ENCODE data around the gene ARIH2.

Gene ARIH2

GRCh38 chr3:48974076-48974864 is 55.6 kb downstream of the ARIH2 start:
- DNase-seq (ENCODE audit: low read depth) = no peak

GRCh38 chr3:48979451-48979850 is 60.8 kb downstream of the ARIH2 start:
- DNase-seq (ENCODE audit: low read depth) = no peak

DNA sequence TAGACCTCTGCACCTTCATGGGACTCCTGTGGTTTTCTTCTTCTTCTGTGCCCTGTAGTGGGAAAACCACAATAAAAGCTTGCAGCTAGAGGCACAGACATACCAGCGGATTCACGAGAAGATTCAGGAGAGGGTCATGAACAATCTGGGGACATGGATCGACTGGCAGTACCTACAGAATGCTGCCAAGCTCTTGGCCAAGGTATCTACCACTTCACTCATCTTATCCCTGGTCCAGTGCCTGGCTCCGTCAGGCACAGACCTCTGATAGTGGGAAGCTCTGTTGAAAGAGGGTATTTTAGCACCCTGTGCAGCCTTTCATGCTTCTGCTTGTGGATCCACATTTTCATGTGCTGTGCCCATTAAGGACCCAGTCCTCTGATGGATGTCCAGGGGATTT is 61.7 kb downstream of the ARIH2 start:
- DNase-seq (ENCODE audit: low read depth) = no peak

GRCh38 chr3:48982016-48982415 is 63.4 kb downstream of the ARIH2 start:
- DNase-seq (ENCODE audit: low read depth) = no peak

DNA sequence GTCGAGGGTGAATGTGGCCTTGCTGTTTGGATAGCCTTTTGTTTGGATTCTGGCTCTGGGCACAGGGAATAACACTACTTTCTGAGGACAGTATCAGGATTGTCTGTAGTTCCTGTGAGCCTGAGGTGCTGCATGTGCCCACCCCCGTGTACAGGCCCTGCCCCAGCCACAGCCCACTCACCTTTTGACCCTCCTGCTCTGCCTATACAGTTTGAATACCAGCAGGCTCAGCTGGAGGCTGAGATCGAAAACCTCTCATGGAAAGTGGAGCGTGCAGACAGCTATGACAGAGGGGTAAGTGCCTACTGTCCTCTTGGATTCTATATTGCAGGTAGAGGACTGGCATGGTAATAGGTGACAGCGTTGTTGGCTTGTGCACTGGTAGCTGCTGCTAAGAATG is 64.0 kb downstream of the ARIH2 start:
- no peak for DNase-seq (ENCODE audit: low read depth)

- DNase-seq (ENCODE audit: low read depth) = no peak
Measured at GRCh38 chr3:48983096-48983495, 64.5 kb downstream of the ARIH2 start.

- DNase-seq (ENCODE audit: low read depth) = no peak
Measured at GRCh38 chr3:48984663-48985062, 66.0 kb downstream of the ARIH2 start.

DNA sequence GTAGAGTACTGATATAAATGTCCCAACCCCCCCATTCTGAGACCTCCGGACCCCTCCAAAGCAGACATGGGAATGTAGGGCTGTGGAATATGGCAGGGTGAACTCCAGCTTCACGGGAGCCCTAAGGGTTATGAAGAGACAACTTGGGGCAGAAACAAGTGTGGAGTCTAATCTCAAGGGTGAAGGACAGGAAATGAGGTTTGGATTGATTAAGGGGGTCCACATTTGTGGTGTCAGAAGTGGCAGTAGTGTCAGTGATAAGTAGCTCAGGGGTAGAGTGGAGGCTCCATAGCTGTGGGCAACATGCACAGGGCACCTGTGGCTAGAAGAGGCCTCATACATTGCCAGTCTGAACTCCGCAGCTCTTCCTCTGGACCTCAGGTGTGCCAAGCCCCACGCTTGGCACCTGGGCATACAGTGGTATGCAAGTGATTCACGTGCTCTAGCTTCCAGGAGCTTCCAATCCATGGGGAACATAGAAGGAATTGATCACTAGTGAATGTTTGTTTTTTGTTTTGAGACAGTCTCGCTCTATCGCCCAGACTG is 67.3 kb downstream of the ARIH2 start:
- no peak for DNase-seq (ENCODE audit: low read depth)

DNA sequence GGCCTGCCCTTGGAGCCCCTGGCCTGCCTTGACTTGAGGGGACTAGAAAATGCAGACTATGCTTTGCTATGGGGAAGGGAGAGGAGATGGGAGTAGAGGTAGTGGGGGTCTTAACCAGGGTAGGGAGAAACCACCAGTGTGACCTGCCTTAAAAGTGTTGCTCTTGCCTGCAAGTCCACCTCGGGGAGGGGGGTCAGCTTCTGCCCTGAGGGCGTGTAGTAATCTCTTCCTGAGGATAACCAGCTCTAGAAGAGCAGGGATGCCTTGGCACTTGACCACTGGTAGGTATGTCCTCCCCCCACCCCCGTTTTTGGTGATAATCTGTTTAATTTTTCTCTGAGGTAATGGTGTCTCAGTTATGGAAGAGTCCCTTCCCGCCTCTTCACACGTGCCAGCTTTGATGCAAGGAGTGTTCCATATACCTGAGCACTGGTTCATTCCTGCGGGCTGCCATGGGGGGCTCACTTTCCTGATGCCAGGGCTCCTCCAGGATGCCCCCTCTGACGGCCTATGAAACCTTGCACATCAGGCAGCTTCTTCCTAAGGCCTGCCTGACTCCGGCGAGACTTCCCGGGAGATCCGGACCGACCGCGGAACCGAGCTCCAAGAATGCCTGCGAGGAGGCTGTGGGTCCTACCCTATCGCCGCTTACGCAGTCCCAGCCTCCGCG is 70.6 kb downstream of the ARIH2 start:
- DNase-seq (ENCODE audit: low read depth) = no peak

DNA sequence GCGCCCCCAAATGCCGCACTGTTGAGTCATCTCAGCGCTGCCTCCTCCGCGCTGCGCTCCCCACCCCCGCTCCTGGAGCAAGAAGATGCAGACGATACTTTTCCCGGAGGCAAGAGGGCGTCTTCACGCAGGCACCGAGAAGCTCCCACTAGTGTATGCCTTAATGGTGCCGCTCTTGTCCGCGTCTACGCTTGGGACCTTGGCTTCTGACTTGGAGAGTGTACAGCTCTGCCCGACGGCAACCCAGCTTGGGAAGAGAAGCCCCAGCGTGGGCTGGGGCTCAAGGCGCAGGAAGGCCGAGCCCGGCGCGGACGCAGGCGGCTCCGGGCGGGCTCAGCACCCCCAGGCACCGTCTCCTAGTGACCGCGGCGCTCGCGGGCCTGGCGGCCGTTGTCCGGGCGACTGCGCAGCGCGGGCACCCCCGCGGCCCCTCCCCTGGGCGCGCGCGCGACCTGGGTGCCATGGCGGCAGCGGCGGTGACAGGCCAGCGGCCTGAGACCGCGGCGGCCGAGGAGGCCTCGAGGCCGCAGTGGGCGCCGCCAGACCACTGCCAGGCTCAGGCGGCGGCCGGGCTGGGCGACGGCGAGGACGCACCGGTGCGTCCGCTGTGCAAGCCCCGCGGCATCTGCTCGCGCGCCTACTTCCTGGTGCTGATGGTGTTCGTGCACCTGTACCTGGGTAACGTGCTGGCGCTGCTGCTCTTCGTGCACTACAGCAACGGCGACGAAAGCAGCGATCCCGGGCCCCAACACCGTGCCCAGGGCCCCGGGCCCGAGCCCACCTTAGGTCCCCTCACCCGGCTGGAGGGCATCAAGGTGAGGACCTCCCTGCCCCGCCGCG is 71.4 kb downstream of the ARIH2 start, which contains the start of gene P4HTM:
P4HTM (plus strand) TSS at position 446 of the 840 bp plus-strand sequence; CDS start at position 462, 16 bp downstream.
- DNase-seq (ENCODE audit: low read depth) = peak; percentile 69

- DNase-seq (ENCODE audit: low read depth) = no peak
Measured at GRCh38 chr3:48990636-48991469, 72.2 kb downstream of the ARIH2 start.

GRCh38 chr3:48991851-48992545 is 73.4 kb downstream of the ARIH2 start:
- no peak for DNase-seq (ENCODE audit: low read depth)

GRCh38 chr3:48993834-48994233 is 75.2 kb downstream of the ARIH2 start:
- DNase-seq (ENCODE audit: low read depth) = no peak

- DNase-seq (ENCODE audit: low read depth) = no peak
Measured at GRCh38 chr3:48996640-48997039, 78.0 kb downstream of the ARIH2 start.

DNA sequence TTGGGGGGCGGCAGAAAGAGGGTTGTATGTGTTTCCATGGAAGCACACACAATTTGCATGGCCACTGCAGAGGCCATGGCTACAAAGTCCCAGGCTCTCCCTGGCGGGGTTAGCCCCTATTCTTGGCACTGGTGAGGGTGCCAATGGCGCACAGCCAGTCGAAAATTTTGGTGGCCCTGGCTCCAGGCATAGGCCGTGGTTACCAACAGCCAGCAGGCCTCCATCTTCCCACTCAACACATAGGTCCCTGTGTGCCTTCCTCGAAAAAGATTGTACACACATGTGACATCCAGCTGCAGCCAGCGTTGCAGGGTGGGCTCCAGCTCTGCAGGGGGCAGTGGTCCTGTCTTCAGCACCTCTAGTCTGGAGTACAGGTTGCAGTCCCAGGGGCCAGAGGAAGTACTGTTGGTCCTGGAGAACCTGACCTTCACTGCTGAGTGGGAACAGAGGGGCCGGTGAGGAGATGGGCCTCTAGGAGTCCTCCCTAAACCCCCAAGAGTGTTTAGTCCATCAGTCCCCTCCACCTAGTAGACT is 78.5 kb downstream of the ARIH2 start:
- no peak for DNase-seq (ENCODE audit: low read depth)

GRCh38 chr3:48997714-48998637 is 79.3 kb downstream of the ARIH2 start:
- no peak for DNase-seq (ENCODE audit: low read depth)

DNA sequence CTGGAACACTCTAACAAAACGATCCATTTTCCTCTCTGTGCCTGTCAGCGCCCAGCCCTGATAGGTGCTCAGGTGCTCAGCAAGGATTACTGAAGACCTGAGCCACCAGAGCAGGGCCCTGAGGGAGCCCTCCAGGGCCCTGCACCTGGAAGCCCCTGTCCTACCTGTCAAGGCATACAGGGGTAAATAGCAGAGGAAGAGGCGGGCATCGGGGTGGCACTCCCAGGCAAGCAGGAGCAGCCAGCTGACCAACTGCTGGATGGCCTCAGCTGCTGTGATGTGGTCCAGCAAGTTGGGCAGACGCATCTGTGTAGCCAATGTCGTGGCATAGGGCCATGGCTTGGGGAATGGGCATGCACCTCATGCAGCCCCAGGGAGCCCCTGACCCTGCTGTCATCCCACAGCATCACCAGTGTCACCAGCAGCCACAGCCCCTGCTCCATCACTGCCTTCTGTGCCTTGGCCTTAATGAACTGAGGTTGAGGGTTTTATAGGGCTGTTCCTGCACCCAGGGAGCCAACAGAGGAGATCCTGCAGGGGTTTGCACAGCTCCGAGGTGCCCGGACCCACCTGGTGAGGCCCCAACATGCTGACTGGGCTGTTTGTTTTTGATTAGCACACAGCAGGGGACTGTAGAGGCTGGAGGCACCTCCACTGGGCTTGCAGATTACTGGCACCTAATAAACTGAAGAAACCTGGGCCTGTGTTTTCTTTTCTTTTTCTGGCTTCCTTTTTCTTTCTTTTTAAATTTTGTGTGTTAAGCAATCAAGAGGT is 80.6 kb downstream of the ARIH2 start:
- DNase-seq (ENCODE audit: low read depth) = no peak

- no peak for DNase-seq (ENCODE audit: low read depth)
Measured at GRCh38 chr3:49001155-49001554, 82.5 kb downstream of the ARIH2 start.

All from activated gamma-delta T cell treated with anti-CD3 and anti-CD28 coated beads, Interleukin-2, amount 50 U/mL, for 16 hours (primary cell).